HG02610 (cell line): ENCODE results near the gene TPSAB1.
"Not testable (repeated sequence)": the region's sequence is repeated elsewhere in the genome, so short reads cannot be mapped to it uniquely, and the experiment has no call there.

ENCODE experiments used
- ATAC-seq: cut with Tn5 transposase; IDR thresholded peaks from one replicate; pipeline ENCODE4 v1.9.1; 2021; ENCODE audit warnings: mild to moderate bottlenecking, moderate library complexity; ENCODE audit not compliant: unreplicated experiment

TPSAB1 gene

GRCh38 chr16:1263591-1264344 lies 23.3 kb downstream of the TPSAB1 start:
- ATAC-seq, result no peak

GRCh38 chr16:1264345-1265089 lies 24.0 kb downstream of the TPSAB1 start:
- ATAC-seq, result no peak

DNA sequence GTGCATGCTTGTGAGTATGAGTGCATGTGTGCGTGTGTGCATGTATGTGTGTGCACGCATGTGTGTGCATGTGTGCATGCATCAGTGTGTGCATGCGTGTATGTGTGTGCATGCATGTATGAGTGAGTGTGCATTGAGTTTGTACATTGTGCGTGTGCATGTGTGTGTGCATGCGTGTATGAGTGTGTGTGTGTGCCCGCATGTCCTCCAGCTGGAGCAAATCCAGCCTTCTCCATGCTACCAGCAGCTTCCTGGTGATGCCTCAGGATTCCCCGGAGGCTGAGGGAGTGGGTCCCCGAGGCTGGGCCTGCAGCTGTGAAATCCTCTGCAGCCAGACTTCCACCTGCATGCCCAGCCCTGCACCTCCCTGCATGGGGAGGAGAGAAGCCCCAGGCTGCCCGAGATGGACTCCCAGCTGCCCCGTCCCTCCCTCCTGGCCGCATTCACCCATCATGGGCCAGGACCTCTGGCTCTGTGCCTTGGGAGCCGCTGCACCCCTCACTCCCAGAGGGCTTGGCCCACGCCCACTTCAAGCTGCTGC lies 24.7 kb downstream of the TPSAB1 start:
- ATAC-seq, result no peak

DNA sequence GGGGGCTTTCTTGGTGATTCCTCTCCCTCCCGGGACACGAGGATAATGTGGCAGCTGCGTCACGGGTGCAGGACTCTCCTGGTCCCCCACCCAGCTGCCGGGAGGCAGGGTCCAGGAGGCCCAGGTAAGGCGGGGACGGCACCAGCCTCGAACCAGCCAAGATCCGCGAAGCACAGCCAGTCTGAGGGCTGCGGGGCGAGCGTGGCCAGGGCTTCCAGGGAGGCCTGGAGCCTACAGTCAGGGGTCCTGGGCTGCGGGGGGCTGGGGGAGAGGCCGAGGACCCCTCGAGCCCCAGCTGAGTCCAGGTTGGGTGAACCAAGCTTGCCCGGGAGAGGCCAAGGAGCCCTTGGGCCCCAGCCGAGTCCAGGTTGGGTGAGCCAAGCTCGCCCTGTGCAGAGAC lies 25.3 kb downstream of the TPSAB1 start:
- no peak for ATAC-seq

DNA sequence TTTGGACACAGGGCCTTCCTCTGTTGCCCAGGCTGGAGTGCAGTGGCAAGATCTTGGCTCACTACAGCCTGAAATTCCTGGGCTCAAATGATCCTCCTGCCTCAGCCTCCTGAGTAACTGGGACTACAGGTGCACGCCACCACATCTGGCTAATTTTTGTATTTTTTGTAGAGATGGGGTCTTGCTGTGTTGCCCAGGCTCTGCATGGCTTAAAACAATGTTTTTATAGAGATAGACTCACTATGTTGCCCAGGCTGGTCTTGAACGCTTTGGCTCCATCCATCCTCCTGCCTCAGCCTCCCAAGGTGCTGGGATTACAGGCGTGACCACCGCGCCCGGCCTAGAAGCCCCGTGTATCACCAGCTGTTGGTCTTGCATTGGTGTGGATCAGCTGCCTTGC lies 28.9 kb downstream of the TPSAB1 start:
- not testable (repeated sequence) for ATAC-seq

- no peak for ATAC-seq
Measured at GRCh38 chr16:1271380-1271723, 30.8 kb downstream of the TPSAB1 start.

GRCh38 chr16:1271724-1272413 lies 31.4 kb downstream of the TPSAB1 start:
- ATAC-seq, result not testable (repeated sequence)

DNA sequence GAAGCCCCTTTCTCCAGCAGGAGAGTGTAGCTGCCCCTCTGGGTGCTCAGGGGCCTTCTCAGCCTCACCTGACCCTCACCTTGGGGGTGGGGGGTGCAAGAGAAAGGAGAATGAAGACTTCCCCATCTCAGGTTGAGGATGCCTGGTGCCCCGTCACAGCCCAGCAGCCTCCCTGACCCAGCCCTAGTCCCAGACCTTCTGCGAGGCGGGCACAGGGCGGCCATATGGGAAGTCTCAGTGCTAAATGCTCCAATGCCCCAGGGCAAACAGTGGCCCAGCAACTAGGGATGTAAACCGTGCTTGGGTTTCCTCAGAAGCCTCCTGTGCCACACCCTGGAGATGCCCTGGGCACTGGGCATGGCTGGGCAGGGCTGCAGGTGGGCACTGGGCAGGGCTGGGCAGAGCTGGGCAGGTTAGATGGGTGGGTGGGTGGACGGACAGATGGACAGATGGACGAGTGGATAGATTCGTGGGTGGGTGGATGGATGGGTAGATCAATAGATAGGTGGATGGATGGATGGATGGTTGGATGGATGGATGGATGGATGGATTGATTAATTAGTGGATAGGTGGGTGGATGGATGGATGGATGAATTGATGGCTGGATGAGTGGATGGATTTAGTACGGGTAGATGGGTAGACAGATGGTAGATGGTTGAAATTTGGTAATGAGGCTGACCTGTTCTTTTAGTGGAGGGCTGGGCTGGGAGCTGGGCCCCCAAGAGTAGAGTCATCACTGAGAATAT lies 32.1 kb downstream of the TPSAB1 start:
- ATAC-seq, result no peak

GRCh38 chr16:1273816-1274215 lies 33.3 kb downstream of the TPSAB1 start:
- no peak for ATAC-seq

DNA sequence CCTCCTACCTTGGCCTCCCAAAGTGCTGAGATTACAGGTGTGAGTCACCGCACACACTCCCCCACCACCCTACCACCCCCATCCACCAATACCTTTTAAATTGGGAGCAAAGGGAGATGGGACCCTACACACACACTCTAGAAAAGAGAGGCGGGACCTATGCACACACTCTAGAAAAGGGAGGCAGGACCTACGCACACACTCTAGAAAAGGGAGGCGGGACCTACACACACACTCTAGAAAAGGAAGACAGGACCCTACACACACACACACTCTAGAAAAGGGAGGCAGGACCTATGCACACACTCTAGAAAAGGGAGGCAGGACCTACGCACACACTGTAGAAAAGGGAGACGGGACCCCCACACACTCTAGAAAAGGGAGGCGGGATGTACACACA lies 34.3 kb downstream of the TPSAB1 start:
- no peak for ATAC-seq

GRCh38 chr16:1275791-1276579 lies 35.5 kb downstream of the TPSAB1 start:
- ATAC-seq, result no peak

GRCh38 chr16:1276580-1276878 lies 36.0 kb downstream of the TPSAB1 start:
- ATAC-seq, result no peak

DNA sequence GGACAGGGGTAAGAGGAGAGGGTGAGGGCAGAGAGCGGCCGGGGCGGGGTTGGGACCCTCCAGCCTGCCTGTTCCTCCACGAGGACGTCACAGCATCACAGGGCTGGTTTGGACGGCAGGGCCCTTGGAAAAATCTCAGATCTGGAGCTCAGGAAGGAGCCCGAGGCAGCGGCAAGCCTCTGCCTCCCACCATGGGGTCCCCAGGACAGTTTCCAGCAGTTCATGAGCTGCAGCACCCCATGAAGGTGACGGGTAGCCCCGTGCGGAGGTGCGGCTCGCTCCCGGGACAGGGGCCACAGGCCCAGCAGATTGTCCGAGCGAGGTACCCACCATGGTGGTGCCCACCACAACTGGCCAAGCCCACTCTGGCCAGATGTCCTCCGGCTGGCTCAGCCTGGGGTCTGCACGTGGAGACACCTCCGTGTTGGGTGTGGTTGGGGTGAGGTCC lies 36.7 kb downstream of the TPSAB1 start:
- ATAC-seq, result no peak

- no peak for ATAC-seq
Measured at GRCh38 chr16:1277617-1278282, 37.2 kb downstream of the TPSAB1 start.

- ATAC-seq, result no peak
Measured at GRCh38 chr16:1278477-1278876, 38.0 kb downstream of the TPSAB1 start.

DNA sequence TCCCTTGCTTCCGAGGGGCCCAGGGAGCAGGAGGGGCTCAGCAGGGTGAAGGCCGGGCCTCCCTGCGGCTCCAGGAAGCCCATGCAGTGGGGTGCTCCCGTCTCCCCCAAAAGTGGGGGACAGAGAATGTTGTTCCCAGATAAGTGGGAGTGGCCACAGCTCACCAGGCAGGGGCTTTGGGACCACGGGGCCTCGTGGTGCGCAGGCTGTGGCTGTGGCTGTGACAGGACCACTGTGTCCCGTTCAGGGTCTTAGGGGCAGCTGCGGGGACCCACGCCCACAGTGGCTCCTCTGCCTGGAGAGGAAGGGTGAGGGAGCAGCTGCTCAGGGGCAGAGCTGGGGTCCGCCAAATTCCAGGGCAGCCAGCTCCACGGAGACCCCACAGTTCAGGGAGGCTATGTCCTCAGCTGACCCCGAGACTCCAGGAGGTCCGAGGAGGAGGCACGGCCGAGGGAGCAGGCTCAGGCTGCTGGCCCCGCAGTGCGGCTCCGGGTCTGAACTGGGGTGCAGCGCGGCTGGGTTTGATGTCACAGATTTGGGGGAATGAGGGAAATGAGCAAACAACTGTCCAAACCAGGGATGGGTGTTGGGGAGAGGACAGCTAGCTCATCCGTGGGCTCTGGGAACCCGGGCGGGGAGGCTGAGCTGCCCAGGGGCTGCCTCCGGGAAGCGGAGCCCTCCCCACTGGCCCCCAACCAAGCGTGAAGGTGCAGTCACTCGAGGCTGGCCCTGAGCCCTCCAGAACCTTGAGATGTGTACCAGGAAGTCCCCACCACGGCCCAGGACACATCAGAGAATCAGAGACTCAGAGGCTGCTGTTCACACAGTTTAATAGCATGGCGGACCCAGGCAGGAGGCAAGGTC lies 38.8 kb downstream of the TPSAB1 start:
- ATAC-seq, result no peak

GRCh38 chr16:1279945-1280589 lies 39.6 kb downstream of the TPSAB1 start:
- no peak for ATAC-seq

- ATAC-seq, result no peak
Measured at GRCh38 chr16:1280783-1281182, 40.3 kb downstream of the TPSAB1 start.
